Retinal pigment epithelial cell (primary cell): ENCODE data around the gene SMPD4.
"Not testable (repeated sequence)": the region's sequence is repeated elsewhere in the genome, so short reads cannot be mapped to it uniquely, and the experiment has no call there.

ENCODE experiments used
- DNase-seq: peaks from one replicate; pipeline ENCODE4 v3.0.0-alpha.2; 2010; ENCODE audit warnings: low read depth
- H3K4me3 ChIP-seq: 2 replicates; pipeline ENCODE4 v1.5.1; 2011; ENCODE audit warnings: mild to moderate bottlenecking, low read length, control low read depth, moderate library complexity
- TF ChIP-seq, protein P1 (sequence below): conservative IDR thresholded peaks from 2 replicates; pipeline ENCODE4 v1.5.1; 2011; ENCODE audit warnings: low read depth, low read length, control low read depth, inconsistent platforms

Gene SMPD4

DNA sequence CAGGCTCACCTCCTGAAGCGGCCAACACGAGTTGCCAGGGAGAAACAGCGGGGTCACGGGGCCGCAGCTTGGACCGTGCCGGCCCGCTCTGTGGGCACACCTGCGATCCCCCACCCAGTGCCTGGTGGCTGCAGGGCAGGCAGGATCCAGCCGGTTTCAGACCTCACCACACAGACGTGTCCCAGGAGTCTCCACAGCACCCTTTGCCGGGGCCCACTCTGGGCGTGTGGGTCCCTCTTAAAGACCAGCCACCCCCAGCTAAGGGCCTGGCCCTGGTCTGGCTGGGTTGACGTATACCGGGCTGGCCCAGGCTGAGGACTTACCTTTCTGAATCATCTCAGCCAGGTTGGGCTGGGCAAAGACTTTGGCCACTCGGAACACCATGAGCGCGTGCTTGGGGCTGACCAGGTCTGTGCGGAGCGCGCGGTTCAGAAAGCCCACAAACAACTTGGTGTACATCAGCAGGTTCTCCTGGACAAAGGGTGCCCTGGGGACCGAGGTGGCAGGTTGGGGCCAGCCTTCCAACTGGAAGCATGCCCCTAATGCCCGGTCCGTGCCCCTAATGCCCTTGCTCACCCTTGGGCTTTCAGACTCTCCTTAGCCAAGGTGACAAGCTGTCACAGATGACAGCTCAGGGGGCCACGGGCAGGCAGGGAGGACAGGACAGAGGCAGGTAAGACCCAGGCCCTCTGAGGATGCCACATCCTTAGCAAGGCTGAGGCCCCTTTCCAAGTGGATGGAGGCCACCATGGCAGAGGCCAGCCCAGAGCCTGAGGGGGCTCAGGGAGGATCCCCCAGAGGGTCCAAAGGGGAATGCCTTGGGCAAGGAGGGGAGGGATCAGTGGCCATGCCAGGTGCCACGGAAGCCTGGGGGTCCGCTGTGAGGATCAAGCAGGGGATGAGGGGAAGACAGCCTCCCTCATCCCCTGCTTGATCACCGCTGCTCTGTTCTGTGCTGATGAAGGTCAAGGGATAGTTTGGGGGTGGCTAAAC is 26.3 kb downstream of the SMPD4 start:
- H3K4me3 ChIP-seq: no peak overlapping the region
- DNase-seq: no peak
- TF ChIP-seq, protein P1, sequence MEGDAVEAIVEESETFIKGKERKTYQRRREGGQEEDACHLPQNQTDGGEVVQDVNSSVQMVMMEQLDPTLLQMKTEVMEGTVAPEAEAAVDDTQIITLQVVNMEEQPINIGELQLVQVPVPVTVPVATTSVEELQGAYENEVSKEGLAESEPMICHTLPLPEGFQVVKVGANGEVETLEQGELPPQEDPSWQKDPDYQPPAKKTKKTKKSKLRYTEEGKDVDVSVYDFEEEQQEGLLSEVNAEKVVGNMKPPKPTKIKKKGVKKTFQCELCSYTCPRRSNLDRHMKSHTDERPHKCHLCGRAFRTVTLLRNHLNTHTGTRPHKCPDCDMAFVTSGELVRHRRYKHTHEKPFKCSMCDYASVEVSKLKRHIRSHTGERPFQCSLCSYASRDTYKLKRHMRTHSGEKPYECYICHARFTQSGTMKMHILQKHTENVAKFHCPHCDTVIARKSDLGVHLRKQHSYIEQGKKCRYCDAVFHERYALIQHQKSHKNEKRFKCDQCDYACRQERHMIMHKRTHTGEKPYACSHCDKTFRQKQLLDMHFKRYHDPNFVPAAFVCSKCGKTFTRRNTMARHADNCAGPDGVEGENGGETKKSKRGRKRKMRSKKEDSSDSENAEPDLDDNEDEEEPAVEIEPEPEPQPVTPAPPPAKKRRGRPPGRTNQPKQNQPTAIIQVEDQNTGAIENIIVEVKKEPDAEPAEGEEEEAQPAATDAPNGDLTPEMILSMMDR: no peak

DNA sequence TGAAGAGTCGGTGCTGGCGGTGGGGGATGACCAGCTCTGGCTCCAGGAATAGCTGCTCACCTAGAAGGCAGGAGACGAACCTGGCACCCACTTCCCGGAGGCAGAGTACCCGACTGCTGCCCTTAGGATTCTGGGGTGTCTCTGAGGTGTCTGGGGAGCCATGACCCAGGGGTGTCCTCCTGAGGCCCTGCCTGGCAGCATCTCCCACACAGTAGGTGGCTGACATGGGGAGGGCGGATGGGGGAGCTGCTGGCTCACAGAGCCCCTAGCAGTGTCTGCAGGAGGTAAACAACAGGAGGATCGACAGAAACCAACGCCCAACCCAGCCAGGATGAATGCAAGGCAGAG is 27.0 kb downstream of the SMPD4 start:
- not testable (repeated sequence) for H3K4me3 ChIP-seq, DNase-seq

- not testable (repeated sequence) for DNase-seq, H3K4me3 ChIP-seq
Observed at GRCh38 chr2:130153721-130154422, 27.5 kb downstream of the SMPD4 start.

DNA sequence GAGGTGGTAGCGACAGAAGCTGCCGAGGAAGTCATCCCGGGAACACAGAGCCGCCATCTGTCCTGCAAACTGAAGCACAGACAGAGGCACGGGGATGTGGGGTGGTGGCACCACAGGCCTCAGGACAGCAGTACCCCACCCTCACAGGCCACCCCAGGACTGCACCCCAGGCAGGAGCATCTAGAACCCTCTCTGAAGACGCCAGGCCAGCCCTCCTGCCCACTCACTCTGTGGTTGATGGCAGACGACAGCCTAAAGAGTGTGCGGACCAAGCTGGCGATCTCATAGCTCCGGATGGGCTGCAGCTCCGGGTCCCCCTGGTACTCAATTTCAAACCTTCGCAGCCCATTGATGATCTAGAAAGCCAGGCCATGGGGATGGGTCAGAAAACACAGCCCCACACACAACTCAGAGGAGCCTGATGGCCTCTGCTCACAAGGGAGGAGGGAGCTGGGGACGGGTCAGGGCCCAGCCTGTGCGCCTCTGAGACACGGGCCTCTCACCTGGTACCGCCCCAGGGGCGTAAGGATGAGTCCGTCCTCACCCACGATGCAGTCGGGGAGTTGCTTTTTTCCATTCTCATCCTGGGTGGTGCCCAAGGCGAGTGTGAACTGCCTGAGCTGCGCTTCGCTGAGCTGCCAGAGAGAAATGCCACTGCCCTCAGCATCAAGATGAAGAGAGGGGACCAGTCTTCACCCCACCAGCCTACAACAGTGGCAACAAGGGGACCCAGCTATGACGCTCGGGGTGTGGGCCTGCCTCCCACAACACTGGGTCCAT is 28.4 kb downstream of the SMPD4 start:
- no peak for DNase-seq
- H3K4me3 ChIP-seq: no peak overlapping the region
- TF ChIP-seq, protein P1: no peak

DNA sequence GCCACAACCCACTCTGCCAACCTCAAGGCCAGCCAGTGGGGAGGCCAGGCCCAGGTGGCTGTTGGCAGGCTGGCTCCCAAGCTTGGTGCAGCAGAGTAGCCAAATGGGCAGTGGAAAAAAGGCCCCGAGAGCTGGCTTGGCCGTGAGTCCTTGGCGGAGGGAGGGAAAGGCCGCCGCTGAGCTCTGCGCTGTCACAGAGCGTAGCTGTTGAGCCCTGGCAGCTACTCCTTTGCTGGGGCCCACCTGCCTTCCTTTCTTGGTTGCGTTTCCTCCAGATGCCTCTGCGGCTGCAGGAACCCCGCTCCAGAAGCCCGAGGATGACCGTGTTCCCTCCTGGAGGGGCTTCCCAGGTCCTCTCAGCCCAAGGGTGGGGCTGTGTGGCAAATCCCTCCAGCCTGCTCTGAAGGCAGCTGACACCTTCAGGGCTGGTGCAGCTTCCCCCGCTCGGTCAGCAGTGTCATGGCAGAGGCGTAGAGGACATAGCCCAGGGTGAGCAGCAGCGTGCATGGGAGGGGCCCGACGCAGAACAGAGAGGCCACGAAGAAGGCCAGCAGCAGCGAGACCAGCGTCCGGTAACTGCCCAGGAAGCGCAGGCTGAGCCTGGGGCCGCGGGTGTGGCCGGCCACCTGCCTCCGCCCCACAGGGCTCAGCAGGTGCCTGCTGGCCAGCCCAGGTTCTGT is 29.1 kb downstream of the SMPD4 start:
- DNase-seq, H3K4me3 ChIP-seq: not testable (repeated sequence)

GRCh38 chr2:130151145-130151512 is 30.3 kb downstream of the SMPD4 start:
- not testable (repeated sequence) for H3K4me3 ChIP-seq, DNase-seq

DNA sequence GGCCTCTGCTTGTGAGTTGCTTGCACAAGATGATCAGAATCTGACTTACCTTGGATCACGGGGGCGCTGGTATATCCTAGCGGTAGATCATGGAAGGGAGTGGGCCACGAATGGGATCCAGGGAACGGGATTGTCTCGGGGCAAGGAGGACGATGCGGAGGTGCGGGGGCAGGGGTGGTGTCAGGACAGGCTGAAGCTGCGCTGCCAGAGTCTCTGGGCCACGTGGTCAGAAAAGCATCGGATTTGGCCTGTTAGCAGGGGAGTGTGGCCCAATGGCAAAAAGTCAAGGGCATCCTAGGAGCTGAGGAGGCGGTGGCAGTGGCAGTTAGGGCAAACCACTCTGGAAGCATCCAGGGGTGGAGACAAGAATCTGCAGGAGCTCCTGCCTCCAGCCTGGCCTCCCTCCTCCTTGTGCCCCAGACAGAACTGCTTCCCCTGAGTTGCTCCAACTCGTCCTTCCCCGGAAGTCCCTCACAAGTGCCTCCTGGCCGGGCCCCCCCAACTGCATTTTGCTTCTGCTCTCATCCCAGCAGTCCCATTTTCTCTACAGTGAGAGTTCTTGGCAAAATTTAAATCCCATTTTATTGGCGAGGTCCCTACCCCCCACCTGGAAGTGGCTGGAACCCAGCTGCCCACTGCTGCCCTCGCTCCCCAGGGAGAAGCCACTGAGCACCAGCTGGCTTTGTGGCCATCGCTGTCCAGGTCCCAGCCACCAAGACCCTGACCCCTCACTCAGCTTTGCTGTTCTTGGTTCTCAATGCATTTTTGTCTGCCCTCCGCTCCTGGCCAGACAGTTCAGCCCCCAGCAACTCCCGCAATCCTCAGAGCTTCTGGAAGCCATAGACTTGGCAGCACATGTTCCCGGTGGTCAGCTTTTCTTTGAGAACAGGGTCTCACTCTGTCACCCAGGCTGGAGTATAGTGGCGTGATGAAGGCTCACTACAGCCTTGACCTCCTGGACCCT is 30.9 kb downstream of the SMPD4 start:
- TF ChIP-seq, protein P1: no peak
- no peak for DNase-seq
- no peak overlapping the region for H3K4me3 ChIP-seq

GRCh38 chr2:130148515-130148914 is 32.9 kb downstream of the SMPD4 start:
- not testable (repeated sequence) for H3K4me3 ChIP-seq, DNase-seq

- DNase-seq: peak; percentile 6
Observed at GRCh38 chr2:130145006-130145414, 36.4 kb downstream of the SMPD4 start, which contains the start of gene CCDC74B. CCDC74B (minus strand) TSS chr2:130145112; CDS start chr2:130144996, 116 bp downstream.

DNA sequence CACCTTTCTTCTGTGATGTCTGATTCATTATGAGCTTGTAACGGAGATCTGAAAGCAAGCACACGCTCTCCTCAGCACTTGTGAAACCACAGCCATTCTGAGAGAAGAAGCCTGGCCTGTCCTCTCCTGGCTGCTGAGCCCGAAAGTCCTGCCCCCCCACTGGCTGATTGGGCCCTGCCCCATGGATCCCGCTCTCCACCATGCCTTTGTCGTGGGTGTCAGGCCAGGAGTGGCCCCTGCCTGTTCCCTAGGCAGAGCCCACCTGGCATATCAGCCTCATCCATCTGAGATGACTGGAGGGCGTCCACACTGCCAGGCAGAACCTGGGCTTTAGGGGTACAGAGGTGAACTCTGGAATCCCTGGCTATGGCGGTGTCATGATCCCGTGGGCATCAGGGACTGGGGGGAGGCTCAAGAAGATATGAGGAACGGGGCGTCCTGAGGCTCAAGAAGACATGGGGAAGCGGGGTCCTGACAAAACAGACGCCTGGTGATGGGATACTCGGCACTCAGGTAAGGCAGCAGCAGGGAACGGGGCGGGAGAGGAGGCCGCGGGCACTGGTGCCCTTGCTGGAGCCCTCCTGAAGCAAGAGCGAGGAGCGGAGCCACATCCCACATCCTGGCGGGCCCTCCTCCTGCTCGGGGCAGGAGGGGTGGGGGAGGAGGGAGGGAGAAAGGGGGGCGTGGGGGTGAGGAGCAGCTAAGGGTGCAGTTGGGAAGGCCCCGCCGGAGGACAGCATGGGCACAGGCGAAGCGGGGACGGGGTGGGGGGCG is 37.9 kb downstream of the SMPD4 start:
- H3K4me3 ChIP-seq: peak overlapping the region; percentile 35
- not testable (repeated sequence) for DNase-seq

More at GRCh38 chr2:130145006-130145414, 36.4 kb downstream of the SMPD4 start, which contains the start of gene CCDC74B:
- H3K4me3 ChIP-seq: peak within 1 kb of the TSS; percentile 45

DNA sequence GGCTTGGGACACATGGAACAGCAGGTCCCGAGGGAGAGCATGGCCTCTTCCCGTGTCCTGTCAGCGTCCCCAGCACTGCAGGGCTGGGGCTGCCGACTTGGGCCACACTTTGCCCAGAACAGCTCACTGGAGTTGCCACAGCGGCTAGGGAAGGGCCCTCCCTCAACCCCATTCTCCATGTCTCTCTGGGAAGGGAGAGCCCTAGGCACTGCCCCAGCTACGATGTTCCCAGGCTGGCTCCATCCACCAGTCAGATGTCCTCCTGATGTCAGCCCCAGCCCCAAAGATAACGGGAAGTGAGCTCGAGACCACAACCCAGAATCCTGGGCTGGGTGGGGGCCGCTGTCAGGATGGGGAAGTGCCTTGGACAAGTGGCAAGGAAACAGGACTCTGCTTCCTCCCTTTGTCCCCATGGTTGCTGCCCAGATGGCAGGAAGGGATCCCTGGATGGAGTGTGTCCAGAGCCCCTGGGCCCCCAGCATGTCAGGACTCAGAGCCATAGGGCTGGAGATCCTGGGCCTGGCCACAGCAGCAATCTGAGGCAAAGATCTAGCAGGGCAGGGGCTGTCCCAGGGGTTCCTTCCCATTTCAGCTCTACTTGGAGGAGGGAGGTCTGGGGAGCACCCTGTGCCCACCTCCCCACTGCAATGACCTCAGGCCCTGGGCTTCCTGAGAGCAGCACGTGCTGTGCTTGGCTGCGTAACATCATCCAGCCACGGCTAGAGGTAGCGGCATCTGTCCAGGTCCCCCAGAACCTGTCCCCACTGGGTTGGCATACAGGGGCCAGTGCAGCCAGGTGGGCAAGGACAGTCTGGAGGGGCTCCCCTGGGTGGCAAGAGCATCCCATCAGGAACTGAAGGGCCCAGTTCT is 38.8 kb downstream of the SMPD4 start:
- H3K4me3 ChIP-seq, DNase-seq: not testable (repeated sequence)
